COR-L47 (cell line): Measurements from ENCODE around the gene TMEM63B.
"Not testable (repeated sequence)": the region's sequence is repeated elsewhere in the genome, so short reads cannot be mapped to it uniquely, and the experiment has no call there.

Experiments used
- DNase-seq: peaks from one replicate; lab custom pipeline; 2025; lab: John Stamatoyannopoulos, UW

TMEM63B gene

GRCh38 chr6:44144536-44144935 lies 17.2 kb downstream of the TMEM63B start:
- not testable (repeated sequence) for DNase-seq

GRCh38 chr6:44145839-44146238 lies 18.5 kb downstream of the TMEM63B start:
- DNase-seq: no peak

GRCh38 chr6:44146685-44147084 lies 19.3 kb downstream of the TMEM63B start:
- no peak for DNase-seq

- no peak for DNase-seq
These were observed 19.9 kb downstream of the TMEM63B start for GRCh38 chr6:44147256-44147655.

DNA sequence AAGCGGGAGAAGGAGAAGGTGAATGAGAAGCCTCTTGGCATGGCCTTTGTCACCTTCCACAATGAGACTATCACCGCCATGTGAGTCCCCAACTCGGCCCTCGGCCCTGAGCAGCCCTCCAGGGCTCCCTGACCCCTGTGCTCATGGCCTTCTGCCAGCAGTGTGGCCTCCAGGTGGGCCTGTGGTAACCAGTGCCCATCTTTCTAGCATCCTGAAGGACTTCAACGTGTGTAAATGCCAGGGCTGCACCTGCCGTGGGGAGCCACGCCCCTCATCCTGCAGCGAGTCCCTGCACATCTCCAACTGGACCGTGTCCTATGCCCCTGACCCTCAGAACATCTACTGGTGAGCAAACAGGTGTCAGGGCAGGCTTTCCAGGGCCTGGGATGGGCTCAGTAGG lies 21.0 kb downstream of the TMEM63B start:
- no peak for DNase-seq

GRCh38 chr6:44149369-44150012 lies 22.1 kb downstream of the TMEM63B start:
- DNase-seq: no peak

- no peak for DNase-seq
These were observed 23.1 kb downstream of the TMEM63B start for GRCh38 chr6:44150317-44150917.

DNA sequence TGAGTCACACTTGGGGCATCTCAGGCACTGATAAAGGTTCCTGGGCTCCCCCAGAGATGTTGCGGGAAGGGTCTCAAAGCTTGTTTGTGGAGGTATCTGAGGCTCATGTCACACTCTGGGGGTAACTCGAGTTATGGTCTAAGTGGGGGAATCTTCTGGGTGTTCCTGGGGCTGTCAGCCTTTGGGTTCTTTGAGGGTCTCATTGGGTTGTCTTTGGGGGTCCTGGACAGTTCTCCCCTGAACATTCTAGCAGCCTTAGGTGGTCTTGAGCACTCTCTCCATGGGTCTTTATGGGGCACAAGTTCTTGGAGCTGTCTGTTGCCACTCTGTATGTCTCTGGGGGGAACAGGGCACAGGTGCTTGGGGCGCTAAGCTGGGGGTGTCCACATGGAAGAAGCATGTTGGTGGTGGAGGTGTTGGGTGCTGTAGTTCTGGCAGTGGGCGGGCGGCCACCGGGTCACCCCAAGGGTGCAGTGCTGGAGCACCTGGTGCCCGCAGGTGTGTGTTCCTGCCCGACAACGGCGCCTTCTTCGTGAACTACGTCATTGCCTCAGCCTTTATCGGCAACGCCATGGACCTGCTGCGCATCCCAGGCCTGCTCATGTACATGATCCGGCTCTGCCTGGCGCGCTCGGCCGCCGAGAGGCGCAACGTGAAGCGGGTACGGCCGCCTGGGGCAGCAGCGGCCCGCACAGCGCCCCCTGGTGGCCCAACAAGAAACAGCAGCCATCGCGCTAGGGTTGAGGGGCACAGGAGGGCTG lies 24.2 kb downstream of the TMEM63B start:
- DNase-seq: peak; percentile 6

DNA sequence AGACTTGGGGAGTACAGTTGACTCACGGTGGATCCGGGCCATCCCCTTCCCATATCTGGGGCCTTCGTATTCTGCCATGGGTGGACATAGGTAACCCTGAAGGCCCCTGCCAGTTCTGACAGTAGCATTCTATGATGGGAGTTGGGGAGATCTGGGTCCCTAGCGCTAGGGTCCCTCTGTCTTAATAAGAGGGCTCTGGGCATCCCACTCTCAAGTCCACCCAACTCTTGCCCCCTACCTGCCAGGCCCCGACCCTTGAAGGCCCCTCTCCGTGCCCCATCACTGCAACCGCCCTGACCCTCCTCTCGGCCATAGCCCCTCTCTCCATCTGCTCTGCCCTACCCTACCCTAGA lies 24.7 kb downstream of the TMEM63B start:
- no peak for DNase-seq

GRCh38 chr6:44152533-44152932 lies 25.2 kb downstream of the TMEM63B start:
- no peak for DNase-seq

DNA sequence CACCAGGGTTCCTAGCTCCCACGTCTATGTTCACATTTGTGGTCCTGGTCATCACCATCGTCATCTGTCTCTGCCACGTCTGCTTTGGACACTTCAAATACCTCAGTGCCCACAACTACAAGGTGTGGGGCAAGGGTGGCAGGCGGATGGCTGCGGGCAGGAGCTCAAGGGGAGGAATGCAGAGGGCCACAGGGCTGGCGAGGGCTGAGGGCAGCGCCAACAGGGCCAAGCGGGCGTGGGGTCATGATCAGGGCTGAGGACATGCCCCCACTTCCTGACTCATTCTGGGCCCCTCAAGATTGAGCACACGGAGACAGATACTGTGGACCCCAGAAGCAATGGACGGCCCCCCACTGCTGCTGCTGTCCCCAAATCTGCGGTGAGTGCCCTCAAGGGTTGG lies 26.7 kb downstream of the TMEM63B start:
- DNase-seq: no peak

DNA sequence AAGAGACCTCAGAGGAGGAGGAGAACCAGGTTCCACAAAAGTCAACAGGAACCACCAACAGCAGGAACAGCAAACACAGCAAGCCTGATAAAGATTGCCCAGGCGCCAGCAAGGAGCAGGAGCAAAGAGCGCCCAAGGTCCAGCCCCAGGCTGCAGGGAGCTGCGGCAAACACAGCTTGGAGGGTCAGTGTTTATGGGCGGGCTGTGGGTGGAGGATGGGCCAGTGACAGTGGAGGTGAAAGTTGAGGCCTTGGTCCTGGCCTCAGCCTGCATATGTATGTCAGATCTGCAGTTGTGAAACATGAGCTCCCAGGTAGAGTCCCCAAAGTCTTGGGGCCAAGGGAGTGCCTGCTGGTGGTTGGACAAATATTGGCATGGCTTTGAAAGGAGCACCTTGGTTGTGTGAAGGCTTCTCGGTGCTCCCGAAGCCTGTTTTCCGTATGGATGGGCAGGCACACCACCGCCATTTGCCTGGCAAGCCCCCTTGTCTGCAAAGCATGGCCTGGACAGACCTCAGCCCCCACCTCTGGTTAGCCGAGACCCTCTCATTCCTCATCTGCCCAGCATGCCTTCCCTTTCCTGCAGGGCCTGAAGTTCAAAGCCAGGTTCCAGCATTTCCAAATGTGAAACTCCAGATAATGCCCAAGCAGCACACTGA lies 29.3 kb downstream of the TMEM63B start:
- DNase-seq: no peak

GRCh38 chr6:44157152-44157521 lies 29.8 kb downstream of the TMEM63B start:
- DNase-seq: no peak

- DNase-seq: no peak
These were observed 31.4 kb downstream of the TMEM63B start, which contains the start of gene CAPN11 for GRCh38 chr6:44158770-44159228. Gene CAPN11 (plus strand): TSS chr6:44158820. CDS start chr6:44158849, 29 bp downstream.

DNA sequence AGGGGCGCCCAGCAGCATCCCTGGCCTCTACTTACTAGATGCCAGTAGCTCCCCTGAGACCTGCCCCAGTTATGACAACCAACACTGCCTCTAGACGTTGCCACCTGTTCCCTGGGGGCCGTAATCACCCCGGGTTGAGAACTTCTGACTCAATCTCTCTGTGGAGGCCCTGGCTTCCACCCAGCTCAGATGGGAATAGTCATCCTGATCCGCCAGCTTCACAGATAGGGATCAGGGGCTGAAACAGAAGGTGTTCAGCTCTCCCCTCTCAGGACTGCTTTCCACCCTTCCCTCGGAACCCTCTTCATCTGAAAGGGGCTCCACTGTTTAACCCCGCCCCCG lies 34.6 kb downstream of the TMEM63B start:
- DNase-seq: no peak

DNA sequence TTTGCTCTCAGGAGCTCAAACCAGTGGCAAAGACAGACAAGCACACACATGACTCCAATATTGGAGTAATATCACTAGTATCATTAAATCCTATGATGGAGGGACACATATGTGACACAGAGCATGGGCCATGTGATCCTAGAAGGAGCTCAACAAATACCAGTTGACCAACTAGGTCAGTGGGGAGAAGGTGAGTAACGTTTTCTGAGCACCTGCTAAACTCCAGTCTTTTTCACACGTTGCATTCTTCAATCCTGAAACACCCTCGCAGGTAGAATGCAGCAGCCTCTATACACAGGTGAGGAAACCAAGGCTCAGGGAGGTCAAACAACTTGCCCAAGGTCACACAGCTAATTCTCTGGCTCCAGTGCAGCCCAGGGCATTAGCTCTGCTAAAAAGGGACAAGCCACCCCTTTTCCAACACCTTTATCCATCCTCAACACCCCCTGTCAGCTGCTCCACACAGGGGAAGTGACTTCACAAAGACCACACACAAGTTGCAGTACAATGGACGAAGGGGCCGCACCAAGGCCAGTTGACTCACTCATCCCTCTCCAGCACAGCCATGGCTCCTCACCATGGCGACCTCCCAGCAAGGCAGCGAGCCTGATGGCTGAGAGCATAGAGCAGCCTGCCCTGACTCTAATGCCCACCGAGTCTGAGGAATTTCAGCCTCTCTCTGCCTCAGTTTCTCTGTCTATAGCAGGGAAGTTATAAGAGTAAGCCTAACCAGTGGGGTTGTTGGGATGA lies 35.7 kb downstream of the TMEM63B start:
- no peak for DNase-seq

DNA sequence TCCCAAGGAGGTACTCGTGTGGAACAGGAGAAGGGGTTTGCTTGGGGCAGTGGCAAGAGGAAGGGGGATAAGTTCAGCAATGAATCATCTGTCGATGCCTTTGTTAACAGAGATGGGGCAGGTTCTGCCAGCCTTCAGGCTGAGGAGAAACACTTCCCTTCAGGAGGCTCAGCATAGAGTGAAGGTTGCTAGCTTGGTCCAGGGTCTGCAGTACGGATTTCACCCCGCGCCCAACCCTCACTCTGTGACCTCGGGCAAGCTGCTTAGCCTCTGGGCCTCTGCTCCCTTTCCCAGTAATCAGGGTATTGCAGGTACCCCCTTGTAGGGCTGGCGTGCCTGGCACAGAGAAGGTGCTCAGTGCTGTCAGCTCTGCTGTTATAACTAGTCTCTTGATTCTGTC lies 38.8 kb downstream of the TMEM63B start:
- DNase-seq: no peak

DNA sequence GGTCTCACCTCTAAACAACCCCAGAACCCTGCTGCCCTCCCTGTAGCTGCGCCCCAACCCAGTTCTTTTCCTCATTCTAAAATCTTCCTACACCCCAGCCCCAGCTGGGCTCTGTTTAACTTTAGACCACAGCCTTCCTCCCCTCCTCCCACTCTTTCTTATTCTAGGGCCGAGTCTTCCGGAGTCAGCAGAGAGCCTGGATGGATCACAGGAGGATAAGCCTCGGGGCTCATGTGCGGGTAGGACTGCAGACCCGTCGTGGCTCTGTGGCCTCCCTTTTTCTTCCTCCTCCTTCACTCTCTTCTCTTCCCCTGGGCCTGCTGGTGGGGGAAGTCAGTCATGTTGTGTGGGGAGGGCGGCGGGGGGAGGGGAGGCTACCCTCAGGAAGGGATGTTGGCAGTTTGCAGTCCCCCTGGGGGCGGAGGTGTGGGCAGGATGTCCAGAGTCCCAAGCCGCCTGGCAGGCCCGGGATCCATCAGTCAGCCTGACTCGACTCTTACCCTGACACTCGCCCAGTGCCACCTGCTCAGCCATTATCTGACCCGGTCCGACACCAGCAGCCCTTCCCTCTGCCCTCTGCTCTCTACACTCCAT lies 39.3 kb downstream of the TMEM63B start:
- DNase-seq: no peak

GRCh38 chr6:44167567-44167966 lies 40.2 kb downstream of the TMEM63B start:
- no peak for DNase-seq

GRCh38 chr6:44169154-44169553 lies 41.8 kb downstream of the TMEM63B start:
- DNase-seq: no peak

- no peak for DNase-seq
These were observed 42.7 kb downstream of the TMEM63B start for GRCh38 chr6:44169886-44170570.
